HepG2 (cell line): ENCODE measurements around the gene CTSZ. TPM values are rescaled to one million over a fixed set of nuclear protein-coding genes. Genes with fewer than 3 reads are reported as not detected.

Experiments used
- FIP1L1 ChIP-seq: fragments of 200-400 bp; formaldehyde crosslinking; IDR thresholded peaks from 2 replicates; pipeline ENCODE4 v1.6.1; 2018; ENCODE audit warnings: low read depth, mild to moderate bottlenecking, low read length, moderate library complexity, borderline replicate concordance; ENCODE audit not compliant: insufficient read depth
- FOXK1 ChIP-seq: sonication (generic); formaldehyde crosslinking; IDR thresholded peaks from 2 replicates; pipeline ENCODE4 v1.4.0; 2020; ENCODE audit warnings: low read depth, missing genetic modification reagents, borderline replicate concordance
- HES4 ChIP-seq: sonication (generic); formaldehyde crosslinking; IDR thresholded peaks from 2 replicates; pipeline ENCODE4 v1.9.0; 2021; ENCODE audit warnings: mild to moderate bottlenecking, missing genetic modification reagents, borderline replicate concordance
- HNRNPLL ChIP-seq: fragments of 200-400 bp; formaldehyde crosslinking; IDR thresholded peaks from 2 replicates; pipeline ENCODE4 v1.6.1; 2017; ENCODE audit warnings: mild to moderate bottlenecking, low read depth, low read length; ENCODE audit not compliant: poor library complexity, severe bottlenecking
- MAFG ChIP-seq: sonication (generic); formaldehyde crosslinking; IDR thresholded peaks from 2 replicates; pipeline ENCODE4 v1.5.1; 2020; ENCODE audit warnings: mild to moderate bottlenecking, missing genetic modification reagents
- MIER3 ChIP-seq: IDR thresholded peaks from 2 replicates; pipeline ENCODE4 v1.6.1; 2016; ENCODE audit warnings: missing compliant biosample characterization, borderline replicate concordance
- NFIB ChIP-seq: sonication (generic); formaldehyde crosslinking; IDR thresholded peaks from 2 replicates; pipeline ENCODE4 v1.9.0; 2021; ENCODE audit warnings: missing genetic modification reagents, mild to moderate bottlenecking, borderline replicate concordance
- SRF ChIP-seq: IDR thresholded peaks from 2 replicates; pipeline ENCODE4 v1.6.1; 2011; ENCODE audit warnings: mild to moderate bottlenecking, low read depth, low read length, moderate library complexity
- TEAD2 ChIP-seq: sonication (generic); formaldehyde crosslinking; IDR thresholded peaks from 2 replicates; pipeline ENCODE4 v1.9.0; 2021; ENCODE audit warnings: missing genetic modification reagents
- ZNF17 ChIP-seq: sonication (generic); formaldehyde crosslinking; IDR thresholded peaks from 2 replicates; pipeline ENCODE4 v1.5.0; 2020; ENCODE audit warnings: mild to moderate bottlenecking, missing genetic modification reagents
- ZNF616 ChIP-seq: sonication (generic); formaldehyde crosslinking; IDR thresholded peaks from 2 replicates; pipeline ENCODE4 v1.5.0; 2020; ENCODE audit warnings: low read depth, mild to moderate bottlenecking, missing genetic modification reagents
- ZNF782 ChIP-seq: sonication (generic); formaldehyde crosslinking; IDR thresholded peaks from 2 replicates; pipeline ENCODE4 v1.4.0; 2020; ENCODE audit warnings: missing genetic modification reagents, mild to moderate bottlenecking, borderline replicate concordance
- ZZZ3 ChIP-seq: sonication (generic); formaldehyde crosslinking; IDR thresholded peaks from 2 replicates; pipeline ENCODE4 v1.4.0; 2020; ENCODE audit warnings: missing genetic modification reagents, mild to moderate bottlenecking, borderline replicate concordance
- polyA plus RNA-seq, 8 experiments: library from polyadenylated mRNA; depleted of rRNA in 3 of 8; stranded (reverse) in 7 of 8; unstranded in 1 of 8; fragments of >200 nt; fragmentation: Illumina TruSeq in 4 of 8; extraction: Trizol in 4 of 8; gene quantifications; 2 replicates each; pipeline versions ENCODE4 v1.2.1 to v1.2.3, GENCODE V29; 2011 to 2016; ENCODE audit warnings: low read depth in 4 of 8, missing spikeins in 1 of 8, mixed read lengths in 1 of 8; ENCODE audit not compliant: insufficient read depth in 1 of 8
- total RNA-seq, 5 experiments: library from RNA; depleted of rRNA; stranded (reverse); fragments of >200 nt; fragmentation: Illumina TruSeq; extraction: Trizol; gene quantifications; 2 replicates each; pipeline ENCODE4 v1.2.3, GENCODE V29; 2016; ENCODE audit warnings: low read depth in 1 of 5
- TF ChIP-seq, protein P1 (sequence below): IDR thresholded peaks from 2 replicates; pipeline ENCODE4 v1.6.1; 2016; ENCODE audit warnings: missing compliant biosample characterization, missing genetic modification reagents, borderline replicate concordance
- TF ChIP-seq, protein P2 (sequence below): IDR thresholded peaks from 2 replicates; pipeline ENCODE4 v1.6.1; 2016
- TF ChIP-seq, protein P3 (sequence below): sonication (generic); formaldehyde crosslinking; IDR thresholded peaks from 2 replicates; pipeline ENCODE4 v1.9.0; 2021; ENCODE audit warnings: missing genetic modification reagents, mild to moderate bottlenecking, borderline replicate concordance
- TF ChIP-seq, protein P4 (sequence below): sonication (generic); formaldehyde crosslinking; IDR thresholded peaks from 2 replicates; pipeline ENCODE4 v1.4.0; 2020; ENCODE audit warnings: missing genetic modification reagents
- TF ChIP-seq, protein P5 (sequence below): sonication (generic); formaldehyde crosslinking; IDR thresholded peaks from 2 replicates; pipeline ENCODE4 v1.8.0; 2022; ENCODE audit warnings: mild to moderate bottlenecking, missing genetic modification reagents, moderate library complexity

The CTSZ gene
- total and polyA plus RNA-seq, 2 of the 13 experiments (the other 11 are each of a cell fraction or from before 2014, with no cell fraction given) = 0.33 TPM; not detected in 1

DNA sequence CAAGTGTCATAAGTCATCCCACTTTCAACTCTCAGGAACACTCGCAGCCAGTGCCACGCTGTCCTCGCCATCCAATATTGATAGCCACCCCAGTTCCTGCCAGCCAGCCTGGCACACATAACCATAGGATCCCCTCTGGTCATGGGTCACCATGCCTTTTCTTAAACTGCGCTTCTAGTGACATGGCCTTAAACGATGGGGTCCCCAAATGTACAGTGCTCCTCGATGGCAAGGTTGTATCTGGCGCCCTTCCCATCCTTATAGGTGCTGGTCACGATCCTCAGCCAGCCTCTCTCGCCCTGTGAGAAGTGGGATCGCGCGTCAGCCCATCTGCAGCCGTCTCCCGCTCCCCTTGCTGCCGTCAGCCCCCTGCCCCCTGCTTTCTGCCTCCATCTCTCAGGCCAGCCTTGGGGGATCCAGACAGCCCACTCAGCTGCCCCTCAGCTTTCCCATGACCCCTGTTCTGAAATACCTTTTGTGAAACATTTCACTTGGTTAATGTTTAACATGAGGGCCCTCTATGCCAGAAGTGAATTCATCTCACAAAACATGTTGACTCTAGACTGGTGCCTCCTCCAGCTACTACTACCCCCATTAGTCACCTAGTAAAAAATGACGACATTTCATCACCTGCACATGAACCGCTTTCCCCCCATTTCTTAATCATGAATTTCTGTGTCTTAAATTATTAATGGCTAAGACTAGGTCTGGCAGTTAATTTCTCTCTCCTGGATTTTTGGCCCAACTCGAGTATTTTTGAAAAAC lies 11.4 kb downstream of the CTSZ start (continued):
- TF ChIP-seq ZNF616 (no peak), HES4 (CRISPR knock-in tag) (no peak), FIP1L1 (0 out of 2 replicates have a peak, but pooled peaks have one; percentile 58), HNRNPLL (no peak), ZNF782 (CRISPR knock-in tag) (no peak), SRF (no peak), NFIB (CRISPR knock-in tag) (no peak), MAFG (CRISPR knock-in tag) (no peak), ZNF17 (CRISPR knock-in tag) (no peak), FOXK1 (no peak), MIER3 (CRISPR knock-in tag) (no peak), ZZZ3 (no peak), TEAD2 (CRISPR knock-in tag) (0 out of 2 replicates have a peak, but pooled peaks have one; percentile 28)
- TF ChIP-seq, protein P1, sequence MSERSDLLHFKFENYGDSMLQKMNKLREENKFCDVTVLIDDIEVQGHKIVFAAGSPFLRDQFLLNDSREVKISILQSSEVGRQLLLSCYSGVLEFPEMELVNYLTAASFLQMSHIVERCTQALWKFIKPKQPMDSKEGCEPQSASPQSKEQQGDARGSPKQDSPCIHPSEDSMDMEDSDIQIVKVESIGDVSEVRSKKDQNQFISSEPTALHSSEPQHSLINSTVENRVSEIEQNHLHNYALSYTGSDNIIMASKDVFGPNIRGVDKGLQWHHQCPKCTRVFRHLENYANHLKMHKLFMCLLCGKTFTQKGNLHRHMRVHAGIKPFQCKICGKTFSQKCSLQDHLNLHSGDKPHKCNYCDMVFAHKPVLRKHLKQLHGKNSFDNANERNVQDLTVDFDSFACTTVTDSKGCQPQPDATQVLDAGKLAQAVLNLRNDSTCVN (CRISPR knock-in tag) = no peak
- TF ChIP-seq, protein P2, sequence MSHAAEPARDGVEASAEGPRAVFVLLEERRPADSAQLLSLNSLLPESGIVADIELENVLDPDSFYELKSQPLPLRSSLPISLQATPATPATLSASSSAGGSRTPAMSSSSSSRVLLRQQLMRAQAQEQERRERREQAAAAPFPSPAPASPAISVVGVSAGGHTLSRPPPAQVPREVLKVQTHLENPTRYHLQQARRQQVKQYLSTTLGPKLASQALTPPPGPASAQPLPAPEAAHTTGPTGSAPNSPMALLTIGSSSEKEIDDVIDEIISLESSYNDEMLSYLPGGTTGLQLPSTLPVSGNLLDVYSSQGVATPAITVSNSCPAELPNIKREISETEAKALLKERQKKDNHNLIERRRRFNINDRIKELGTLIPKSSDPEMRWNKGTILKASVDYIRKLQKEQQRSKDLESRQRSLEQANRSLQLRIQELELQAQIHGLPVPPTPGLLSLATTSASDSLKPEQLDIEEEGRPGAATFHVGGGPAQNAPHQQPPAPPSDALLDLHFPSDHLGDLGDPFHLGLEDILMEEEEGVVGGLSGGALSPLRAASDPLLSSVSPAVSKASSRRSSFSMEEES = peak; percentile 54
- TF ChIP-seq, protein P3, sequence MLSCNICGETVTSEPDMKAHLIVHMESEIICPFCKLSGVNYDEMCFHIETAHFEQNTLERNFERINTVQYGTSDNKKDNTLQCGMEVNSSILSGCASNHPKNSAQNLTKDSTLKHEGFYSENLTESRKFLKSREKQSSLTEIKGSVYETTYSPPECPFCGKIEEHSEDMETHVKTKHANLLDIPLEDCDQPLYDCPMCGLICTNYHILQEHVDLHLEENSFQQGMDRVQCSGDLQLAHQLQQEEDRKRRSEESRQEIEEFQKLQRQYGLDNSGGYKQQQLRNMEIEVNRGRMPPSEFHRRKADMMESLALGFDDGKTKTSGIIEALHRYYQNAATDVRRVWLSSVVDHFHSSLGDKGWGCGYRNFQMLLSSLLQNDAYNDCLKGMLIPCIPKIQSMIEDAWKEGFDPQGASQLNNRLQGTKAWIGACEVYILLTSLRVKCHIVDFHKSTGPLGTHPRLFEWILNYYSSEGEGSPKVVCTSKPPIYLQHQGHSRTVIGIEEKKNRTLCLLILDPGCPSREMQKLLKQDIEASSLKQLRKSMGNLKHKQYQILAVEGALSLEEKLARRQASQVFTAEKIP (CRISPR knock-in tag) = no peak
- TF ChIP-seq, protein P4, sequence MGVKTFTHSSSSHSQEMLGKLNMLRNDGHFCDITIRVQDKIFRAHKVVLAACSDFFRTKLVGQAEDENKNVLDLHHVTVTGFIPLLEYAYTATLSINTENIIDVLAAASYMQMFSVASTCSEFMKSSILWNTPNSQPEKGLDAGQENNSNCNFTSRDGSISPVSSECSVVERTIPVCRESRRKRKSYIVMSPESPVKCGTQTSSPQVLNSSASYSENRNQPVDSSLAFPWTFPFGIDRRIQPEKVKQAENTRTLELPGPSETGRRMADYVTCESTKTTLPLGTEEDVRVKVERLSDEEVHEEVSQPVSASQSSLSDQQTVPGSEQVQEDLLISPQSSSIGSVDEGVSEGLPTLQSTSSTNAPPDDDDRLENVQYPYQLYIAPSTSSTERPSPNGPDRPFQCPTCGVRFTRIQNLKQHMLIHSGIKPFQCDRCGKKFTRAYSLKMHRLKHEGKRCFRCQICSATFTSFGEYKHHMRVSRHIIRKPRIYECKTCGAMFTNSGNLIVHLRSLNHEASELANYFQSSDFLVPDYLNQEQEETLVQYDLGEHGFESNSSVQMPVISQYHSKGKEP = no peak
- TF ChIP-seq, protein P5, sequence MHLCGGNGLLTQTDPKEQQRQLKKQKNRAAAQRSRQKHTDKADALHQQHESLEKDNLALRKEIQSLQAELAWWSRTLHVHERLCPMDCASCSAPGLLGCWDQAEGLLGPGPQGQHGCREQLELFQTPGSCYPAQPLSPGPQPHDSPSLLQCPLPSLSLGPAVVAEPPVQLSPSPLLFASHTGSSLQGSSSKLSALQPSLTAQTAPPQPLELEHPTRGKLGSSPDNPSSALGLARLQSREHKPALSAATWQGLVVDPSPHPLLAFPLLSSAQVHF (CRISPR knock-in tag) = no peak
